ENCODE measurements around the gene CLDN34.

Gene CLDN34

DNA sequence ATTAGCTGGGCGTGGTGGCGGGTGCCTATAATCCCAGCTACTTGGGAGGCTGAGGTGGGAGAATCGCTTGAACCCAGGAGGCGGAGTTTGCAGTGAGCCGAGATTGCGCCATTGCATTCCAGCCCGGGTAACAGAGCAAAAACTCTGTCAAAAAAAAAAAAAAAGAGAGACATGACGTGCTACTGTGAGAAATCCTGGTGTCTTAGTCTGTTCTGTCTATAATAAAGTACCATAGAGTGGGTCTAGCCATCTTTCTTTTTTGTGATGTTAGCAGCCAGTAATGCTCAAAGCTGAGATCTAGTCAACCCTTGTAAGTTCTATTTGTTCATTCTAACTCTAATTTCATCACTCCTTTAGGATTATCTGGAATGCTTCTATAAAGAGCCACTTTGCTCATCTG is 38.9 kb downstream of the CLDN34 start:
- no peak overlapping the region for H3K4me3 ChIP-seq (ENCODE audit: low read depth, low read length)
- TF ChIP-seq, protein P1, sequence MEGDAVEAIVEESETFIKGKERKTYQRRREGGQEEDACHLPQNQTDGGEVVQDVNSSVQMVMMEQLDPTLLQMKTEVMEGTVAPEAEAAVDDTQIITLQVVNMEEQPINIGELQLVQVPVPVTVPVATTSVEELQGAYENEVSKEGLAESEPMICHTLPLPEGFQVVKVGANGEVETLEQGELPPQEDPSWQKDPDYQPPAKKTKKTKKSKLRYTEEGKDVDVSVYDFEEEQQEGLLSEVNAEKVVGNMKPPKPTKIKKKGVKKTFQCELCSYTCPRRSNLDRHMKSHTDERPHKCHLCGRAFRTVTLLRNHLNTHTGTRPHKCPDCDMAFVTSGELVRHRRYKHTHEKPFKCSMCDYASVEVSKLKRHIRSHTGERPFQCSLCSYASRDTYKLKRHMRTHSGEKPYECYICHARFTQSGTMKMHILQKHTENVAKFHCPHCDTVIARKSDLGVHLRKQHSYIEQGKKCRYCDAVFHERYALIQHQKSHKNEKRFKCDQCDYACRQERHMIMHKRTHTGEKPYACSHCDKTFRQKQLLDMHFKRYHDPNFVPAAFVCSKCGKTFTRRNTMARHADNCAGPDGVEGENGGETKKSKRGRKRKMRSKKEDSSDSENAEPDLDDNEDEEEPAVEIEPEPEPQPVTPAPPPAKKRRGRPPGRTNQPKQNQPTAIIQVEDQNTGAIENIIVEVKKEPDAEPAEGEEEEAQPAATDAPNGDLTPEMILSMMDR (IDR thresholded peaks at IDR 0.05; ENCODE audit: low read depth, low read length, missing control alignments): no peak
- no peak for DNase-seq (ENCODE audit: low read depth)

DNA sequence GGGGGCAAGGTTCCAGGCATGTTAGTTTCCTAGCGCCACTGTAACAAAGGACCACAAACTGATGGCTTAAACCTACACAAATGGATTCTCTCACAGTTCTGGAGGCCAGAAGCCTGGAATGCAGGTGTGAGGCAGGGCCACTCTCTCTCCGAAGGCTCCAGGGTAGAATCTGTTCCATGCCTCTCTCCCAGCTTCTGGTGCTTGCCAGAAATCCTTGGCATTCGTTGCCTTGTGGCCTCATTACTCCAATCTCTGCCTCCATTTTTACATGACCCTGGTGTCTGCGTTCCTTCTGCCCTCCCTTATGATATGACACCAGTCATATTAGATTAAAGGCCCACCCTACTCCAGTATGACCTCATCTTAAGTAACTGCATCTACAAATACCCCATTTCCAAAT is 39.6 kb downstream of the CLDN34 start:
- no peak for DNase-seq (ENCODE audit: low read depth)
- no peak overlapping the region for H3K4me3 ChIP-seq (ENCODE audit: low read depth, low read length)
- TF ChIP-seq, protein P1 (IDR thresholded peaks at IDR 0.05; ENCODE audit: low read depth, low read length, missing control alignments): no peak

DNA sequence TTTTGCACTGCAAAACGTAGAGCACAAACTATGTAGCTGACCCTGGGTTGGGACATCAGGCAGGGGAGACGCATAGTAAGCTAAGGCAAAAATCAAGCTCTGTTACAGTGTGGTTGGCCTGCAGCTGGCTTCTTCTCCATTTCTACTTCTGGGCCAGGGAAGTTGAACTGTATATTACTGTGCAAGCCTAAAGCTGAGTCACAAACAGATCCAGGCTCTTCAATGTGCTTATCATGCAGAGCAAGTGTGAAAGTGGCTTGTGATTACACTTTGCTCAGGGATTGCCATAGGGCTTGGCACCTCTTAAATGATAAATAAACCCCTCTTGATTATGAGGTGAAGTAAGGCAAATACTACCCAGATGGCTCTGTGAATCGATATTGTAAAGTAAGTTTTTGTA is 40.5 kb downstream of the CLDN34 start:
- no peak for DNase-seq (ENCODE audit: low read depth)
- no peak overlapping the region for H3K4me3 ChIP-seq (ENCODE audit: low read depth, low read length)
- TF ChIP-seq, protein P1 (IDR thresholded peaks at IDR 0.05; ENCODE audit: low read depth, low read length, missing control alignments): no peak

DNA sequence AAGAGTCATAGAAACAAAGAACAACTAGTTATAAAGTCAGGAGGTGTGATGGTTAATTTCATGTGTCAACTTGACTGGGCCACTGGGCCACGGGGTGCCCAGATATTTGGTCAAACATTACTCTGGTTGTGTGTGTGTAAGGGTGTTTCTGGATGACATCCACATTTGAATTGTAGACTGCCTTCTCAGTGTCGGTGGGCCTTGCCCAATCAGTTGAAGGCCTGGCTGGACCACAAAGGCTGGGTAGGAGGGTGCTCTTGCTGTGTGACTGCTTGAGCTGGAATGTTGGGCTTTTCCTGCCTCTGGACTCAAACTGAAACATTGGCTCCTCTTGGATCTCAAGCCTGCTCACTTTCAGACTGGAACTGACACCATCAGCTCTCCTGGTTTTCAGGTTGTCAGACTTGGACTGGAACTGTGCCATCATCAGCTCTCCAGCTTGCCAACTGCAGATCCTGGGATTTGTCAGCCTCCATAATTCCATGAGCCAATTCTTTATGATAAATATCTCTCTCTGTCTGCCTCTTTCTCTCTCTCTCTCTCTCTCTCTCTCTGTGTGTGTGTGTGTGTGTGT is 41.4 kb downstream of the CLDN34 start:
- H3K4me3 ChIP-seq (ENCODE audit: low read depth, low read length): no peak overlapping the region
- TF ChIP-seq, protein P1 (IDR thresholded peaks at IDR 0.05; ENCODE audit: low read depth, low read length, missing control alignments): no peak
- no peak for DNase-seq (ENCODE audit: low read depth)

DNA sequence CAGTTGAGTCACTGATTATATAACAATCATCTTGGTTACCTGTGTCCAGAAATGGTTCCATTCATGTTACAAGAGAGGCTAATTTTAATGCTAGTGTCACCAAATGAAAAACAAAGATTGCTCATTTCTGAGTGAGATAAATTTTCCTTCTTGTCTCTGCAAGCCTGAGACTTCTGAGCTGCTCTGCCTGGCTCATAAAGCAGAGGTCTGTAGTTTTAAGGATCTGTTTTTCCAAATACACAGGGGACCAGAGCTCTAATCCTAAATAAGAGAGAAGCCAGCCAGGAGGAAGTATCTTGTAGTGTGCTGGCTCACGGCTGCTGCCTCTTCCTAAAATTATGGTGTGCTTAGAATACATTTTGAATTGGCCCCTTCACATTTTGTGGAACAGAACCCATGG is 42.6 kb downstream of the CLDN34 start:
- DNase-seq (ENCODE audit: low read depth): no peak
- no peak overlapping the region for H3K4me3 ChIP-seq (ENCODE audit: low read depth, low read length)
- TF ChIP-seq, protein P1 (IDR thresholded peaks at IDR 0.05; ENCODE audit: low read depth, low read length, missing control alignments): no peak

DNA sequence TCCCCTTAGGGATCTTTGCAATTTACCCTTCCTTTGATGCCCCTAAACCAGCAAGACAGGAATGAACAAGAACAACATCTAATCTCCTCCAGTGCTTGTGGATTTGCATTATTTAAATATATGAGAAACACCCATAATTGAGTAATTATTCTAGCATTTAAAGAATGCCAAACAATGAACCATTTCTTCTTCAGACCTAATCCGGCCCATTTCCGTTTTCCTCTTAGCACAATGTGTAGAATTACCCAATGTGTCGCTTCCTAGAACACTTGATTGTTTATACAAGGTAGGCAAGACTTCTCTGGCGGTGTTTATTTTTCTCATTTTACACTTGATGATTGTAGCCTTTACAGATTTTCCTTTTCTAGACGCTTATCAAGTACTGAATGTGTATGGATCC is 43.5 kb downstream of the CLDN34 start:
- TF ChIP-seq, protein P1 (IDR thresholded peaks at IDR 0.05; ENCODE audit: low read depth, low read length, missing control alignments): no peak
- no peak overlapping the region for H3K4me3 ChIP-seq (ENCODE audit: low read depth, low read length)
- no peak for DNase-seq (ENCODE audit: low read depth)

DNA sequence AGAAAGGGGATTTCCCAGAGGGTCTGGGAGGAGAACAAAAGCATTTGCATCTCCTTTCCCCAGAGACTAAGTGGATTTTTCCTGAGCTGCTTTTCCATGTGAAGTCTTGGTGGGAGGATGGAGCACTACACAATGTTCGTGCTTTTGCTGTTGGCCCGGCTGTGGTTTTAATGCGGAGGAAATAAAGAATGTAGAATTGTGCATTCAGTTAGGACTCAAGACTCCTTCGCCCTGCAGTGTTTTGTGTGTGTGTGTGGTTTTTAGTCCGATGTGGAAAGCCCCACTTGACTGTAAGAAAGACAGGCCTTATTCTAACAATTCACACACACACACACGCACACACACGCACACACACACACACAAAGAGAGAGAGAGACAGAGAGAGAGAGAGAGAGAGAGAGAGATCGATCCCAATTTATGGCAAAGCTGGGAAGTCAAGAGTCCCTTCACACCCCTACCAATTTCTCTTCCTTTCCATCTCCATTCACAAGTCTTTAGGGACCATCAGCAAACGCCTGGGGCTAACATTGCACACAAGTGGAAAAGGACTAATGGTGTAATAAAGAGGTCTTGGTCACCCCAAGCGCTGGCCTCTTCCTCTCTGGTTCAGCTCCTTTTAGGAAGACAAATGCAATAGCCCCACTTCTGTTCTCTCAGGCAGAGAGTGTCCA is 44.2 kb downstream of the CLDN34 start:
- no peak overlapping the region for H3K4me3 ChIP-seq (ENCODE audit: low read depth, low read length)
- no peak for DNase-seq (ENCODE audit: low read depth)

More for the DNA sequence above, 44.2 kb downstream of the CLDN34 start:
- TF ChIP-seq, protein P1 (IDR thresholded peaks at IDR 0.05; ENCODE audit: low read depth, low read length, missing control alignments): no peak

Data from GM12864 (cell line).